OCI-M1 (cell line): ENCODE measurements around the gene KRTAP9-4.
"Not testable (repeated sequence)": the region's sequence is repeated elsewhere in the genome, so short reads cannot be mapped to it uniquely, and the experiment has no call there.

Experiments
- DNase-seq: peaks from one replicate; lab custom pipeline; 2025; lab: John Stamatoyannopoulos, UW

The KRTAP9-4 gene

GRCh38 chr17:41265078-41265477 lies 15.6 kb downstream of the KRTAP9-4 start, which contains the start of gene KRTAP9-6:
TSS of gene KRTAP9-6 (plus strand) at chr17:41265378. CDS start at chr17:41265378, 0 bp downstream.
- DNase-seq: no peak

GRCh38 chr17:41267711-41268110 lies 18.2 kb downstream of the KRTAP9-4 start:
- no peak for DNase-seq

GRCh38 chr17:41271323-41271722 lies 21.8 kb downstream of the KRTAP9-4 start:
- DNase-seq: not testable (repeated sequence)

GRCh38 chr17:41271858-41272257 lies 22.4 kb downstream of the KRTAP9-4 start:
- DNase-seq: no peak

GRCh38 chr17:41275648-41276190 lies 26.2 kb downstream of the KRTAP9-4 start, which contains the start of gene KRTAP9-7:
TSS of gene KRTAP9-7 (plus strand) at chr17:41275698. CDS start at chr17:41275698, 0 bp downstream.
- DNase-seq: not testable (repeated sequence)

- DNase-seq: no peak
Measured at GRCh38 chr17:41278176-41278955, 28.9 kb downstream of the KRTAP9-4 start.

GRCh38 chr17:41284043-41284442 lies 34.6 kb downstream of the KRTAP9-4 start:
- no peak for DNase-seq

- no peak for DNase-seq
Measured at GRCh38 chr17:41284546-41284945, 35.1 kb downstream of the KRTAP9-4 start.

- DNase-seq: no peak
Measured at GRCh38 chr17:41287050-41287449, 37.6 kb downstream of the KRTAP9-4 start.

- no peak for DNase-seq
Measured at GRCh38 chr17:41294016-41294415, 44.5 kb downstream of the KRTAP9-4 start.

- no peak for DNase-seq
Measured at GRCh38 chr17:41296846-41297245, 47.4 kb downstream of the KRTAP9-4 start.

- no peak for DNase-seq
Measured at GRCh38 chr17:41298458-41299135, 49.1 kb downstream of the KRTAP9-4 start.
